DOHH2 (cell line): ENCODE results near the gene HEXIM2.

Experiments
- EZH2phosphoT487 ChIP-seq: fragments of 200-600 bp; sonication (generic); IDR thresholded peaks from 2 replicates; pipeline ENCODE4 v1.6.1; 2017; ENCODE audit warnings: borderline replicate concordance, mild to moderate bottlenecking, antibody characterized with exemption, low read length, moderate library complexity, mixed read lengths
- TF ChIP-seq, protein P1 (sequence below): fragments of 200-600 bp; sonication (generic); IDR thresholded peaks from one replicate; pipeline ENCODE4 v1.5.1; 2014; ENCODE audit warnings: antibody characterized with exemption, mild to moderate bottlenecking, low read depth, low read length; ENCODE audit not compliant: poor library complexity, severe bottlenecking

DNA sequence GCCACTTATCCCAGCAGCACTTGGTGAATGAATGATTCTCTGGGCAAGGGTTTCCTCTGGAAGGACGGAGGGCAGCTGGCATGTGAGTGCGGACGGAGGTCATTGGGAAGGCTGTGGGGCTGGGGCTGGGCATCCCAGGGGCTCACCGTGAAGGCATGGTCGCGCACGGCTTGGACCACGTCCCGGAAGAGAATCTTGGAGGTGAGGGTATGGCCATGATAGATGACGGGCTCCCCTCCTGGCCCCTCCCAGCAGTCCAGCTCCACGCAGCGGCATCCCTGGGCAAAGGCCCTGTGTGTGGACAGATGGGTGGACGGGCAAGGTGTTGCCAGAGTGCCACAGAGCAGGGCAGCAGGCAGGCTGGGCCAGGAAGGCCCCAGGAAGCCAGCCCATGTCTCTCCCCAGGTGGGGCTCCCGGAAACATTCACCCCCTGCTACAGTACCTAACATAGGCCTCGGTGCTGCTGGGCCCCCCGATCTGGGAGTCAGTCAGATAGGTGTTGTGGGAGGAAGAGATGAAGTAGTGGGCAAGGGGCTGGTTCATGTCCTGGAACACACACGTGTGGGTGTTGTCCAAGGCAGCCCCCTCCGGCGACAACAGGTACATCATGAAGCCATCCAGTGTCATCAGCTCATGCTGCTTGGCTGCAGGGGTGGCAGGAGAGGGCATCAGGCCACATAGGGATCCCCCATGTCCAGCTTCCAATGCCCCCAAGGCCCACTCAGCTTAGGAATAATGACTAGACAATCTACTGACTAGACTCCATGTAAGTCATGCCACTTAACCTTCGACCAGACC is 43.6 kb upstream of the HEXIM2 start:
- no peak for TF ChIP-seq EZH2phosphoT487
- TF ChIP-seq, protein P1, sequence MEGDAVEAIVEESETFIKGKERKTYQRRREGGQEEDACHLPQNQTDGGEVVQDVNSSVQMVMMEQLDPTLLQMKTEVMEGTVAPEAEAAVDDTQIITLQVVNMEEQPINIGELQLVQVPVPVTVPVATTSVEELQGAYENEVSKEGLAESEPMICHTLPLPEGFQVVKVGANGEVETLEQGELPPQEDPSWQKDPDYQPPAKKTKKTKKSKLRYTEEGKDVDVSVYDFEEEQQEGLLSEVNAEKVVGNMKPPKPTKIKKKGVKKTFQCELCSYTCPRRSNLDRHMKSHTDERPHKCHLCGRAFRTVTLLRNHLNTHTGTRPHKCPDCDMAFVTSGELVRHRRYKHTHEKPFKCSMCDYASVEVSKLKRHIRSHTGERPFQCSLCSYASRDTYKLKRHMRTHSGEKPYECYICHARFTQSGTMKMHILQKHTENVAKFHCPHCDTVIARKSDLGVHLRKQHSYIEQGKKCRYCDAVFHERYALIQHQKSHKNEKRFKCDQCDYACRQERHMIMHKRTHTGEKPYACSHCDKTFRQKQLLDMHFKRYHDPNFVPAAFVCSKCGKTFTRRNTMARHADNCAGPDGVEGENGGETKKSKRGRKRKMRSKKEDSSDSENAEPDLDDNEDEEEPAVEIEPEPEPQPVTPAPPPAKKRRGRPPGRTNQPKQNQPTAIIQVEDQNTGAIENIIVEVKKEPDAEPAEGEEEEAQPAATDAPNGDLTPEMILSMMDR = no peak
